Activated naive CD4-positive, alpha-beta T cell treated with anti-CD3 and anti-CD28 coated beads, Interleukin-2, amount 50 U/mL, for 16 hours (primary cell): ENCODE measurements around the gene GRIK3.

Source experiments
- DNase-seq: peaks from one replicate; pipeline ENCODE4 v3.0.0-alpha.2; 2020

Gene GRIK3

GRCh38 chr1:36846357-36846756 is 188.0 kb downstream of the GRIK3 start:
- no peak for DNase-seq

- DNase-seq: no peak
Observed at GRCh38 chr1:36845802-36846201, 188.5 kb downstream of the GRIK3 start.

- DNase-seq: no peak
Observed at GRCh38 chr1:36844917-36845316, 189.4 kb downstream of the GRIK3 start.

GRCh38 chr1:36843906-36844610 is 190.3 kb downstream of the GRIK3 start:
- DNase-seq: no peak

- DNase-seq: no peak
Observed at GRCh38 chr1:36843027-36843426, 191.3 kb downstream of the GRIK3 start.

GRCh38 chr1:36842448-36842847 is 191.9 kb downstream of the GRIK3 start:
- DNase-seq: no peak

- no peak for DNase-seq
Observed at GRCh38 chr1:36839485-36839884, 194.8 kb downstream of the GRIK3 start.

- no peak for DNase-seq
Observed at GRCh38 chr1:36838888-36839287, 195.4 kb downstream of the GRIK3 start.

GRCh38 chr1:36836916-36837315 is 197.4 kb downstream of the GRIK3 start:
- no peak for DNase-seq

- no peak for DNase-seq
Observed at GRCh38 chr1:36836196-36836883, 198.0 kb downstream of the GRIK3 start.

- no peak for DNase-seq
Observed at GRCh38 chr1:36835696-36836095, 198.6 kb downstream of the GRIK3 start.

GRCh38 chr1:36835017-36835695 is 199.2 kb downstream of the GRIK3 start:
- DNase-seq: no peak

- DNase-seq: no peak
Observed at GRCh38 chr1:36834586-36834985, 199.7 kb downstream of the GRIK3 start.

- no peak for DNase-seq
Observed at GRCh38 chr1:36831186-36831810, 203.0 kb downstream of the GRIK3 start.

GRCh38 chr1:36829961-36830360 is 204.4 kb downstream of the GRIK3 start:
- DNase-seq: no peak

GRCh38 chr1:36829066-36829465 is 205.2 kb downstream of the GRIK3 start:
- DNase-seq: no peak

GRCh38 chr1:36825226-36825625 is 209.1 kb downstream of the GRIK3 start:
- no peak for DNase-seq

GRCh38 chr1:36824390-36824861 is 209.9 kb downstream of the GRIK3 start:
- DNase-seq: no peak

- no peak for DNase-seq
Observed at GRCh38 chr1:36822648-36823047, 211.7 kb downstream of the GRIK3 start.

- DNase-seq: no peak
Observed at GRCh38 chr1:36821386-36821785, 212.9 kb downstream of the GRIK3 start.

- DNase-seq: no peak
Observed at GRCh38 chr1:36818771-36819170, 215.5 kb downstream of the GRIK3 start.

GRCh38 chr1:36816348-36816747 is 218.0 kb downstream of the GRIK3 start:
- no peak for DNase-seq

GRCh38 chr1:36814774-36815173 is 219.5 kb downstream of the GRIK3 start:
- DNase-seq: no peak
